T-cell (primary cell): ENCODE measurements around the gene ZNF581. TPM values are rescaled to one million over a fixed set of nuclear protein-coding genes. Genes with fewer than 3 reads are reported as not detected.
A peak's percentile ranks its signal among the peaks of the same experiment; 100 is the strongest.

Source experiments
- ATAC-seq, 4 experiments: fragments of 200-7000 bp in 3 of 4; fragments of 150-1000 bp in 1 of 4; cut with Tn5 transposase; replicated peaks in 1 of 4; 1 replicate in 3 of 4; 2 replicates in 1 of 4; pipeline ENCODE4 v1.10.0; 2021; ENCODE audit warnings: moderate library complexity in 3 of 4, mild to moderate bottlenecking in 2 of 4, moderate number of reproducible peaks in 1 of 4
- CTCF ChIA-PET, 2 donors: fragments of 300-600 bp; sonication (Branson Sonifier 250); formaldehyde crosslinking; loops; one replicate each; lab custom pipeline; 2022; ENCODE audit warnings: antibody characterized with exemption in 2 of 2; lab: Charles Lee
- POLR2A ChIA-PET, 2 donors: fragments of 300-600 bp; sonication (Branson Sonifier 250); formaldehyde crosslinking; loops; one replicate each; lab custom pipeline; 2022; ENCODE audit warnings: antibody characterized with exemption in 2 of 2; lab: Charles Lee
- DNase-seq, 35 experiments: peaks; one replicate each; pipeline versions ENCODE4 v3.0.0 to v3.0.0-alpha.2; 2013 to 2023
- H3K27ac ChIP-seq: one replicate; pipeline ENCODE4 v1.5.1; 2013; ENCODE audit warnings: low read length
- H3K27me3 ChIP-seq, 2 experiments: replicated peaks in 1 of 2; 1 replicate in 1 of 2; 2 replicates in 1 of 2; pipeline versions ENCODE4 v1.6.1 to v1.7.0; 2013; ENCODE audit warnings: low read length in 1 of 2, mixed read lengths in 1 of 2; ENCODE audit not compliant: control insufficient read depth in 2 of 2, insufficient read depth in 2 of 2; ENCODE audit errors: extremely low read depth in 1 of 2
- H3K36me3 ChIP-seq, 2 donors: 1 replicate in 1 of 2; 2 replicates in 1 of 2; pipeline versions ENCODE4 v1.6.1 to v1.7.0; 2013; ENCODE audit warnings: low read length in 1 of 2; ENCODE audit not compliant: control insufficient read depth in 2 of 2, insufficient read depth in 1 of 2; ENCODE audit errors: extremely low read depth in 1 of 2
- H3K4me1 ChIP-seq, 2 experiments: 1 replicate in 1 of 2; 2 replicates in 1 of 2; pipeline versions ENCODE4 v1.6.1 to v1.7.0; 2013; ENCODE audit warnings: low read length in 2 of 2, mixed read lengths in 1 of 2; ENCODE audit not compliant: insufficient read depth in 2 of 2, control insufficient read depth in 1 of 2; ENCODE audit errors: extremely low read depth in 1 of 2
- H3K4me3 ChIP-seq, 2 donors: 1 replicate in 1 of 2; 2 replicates in 1 of 2; pipeline versions ENCODE4 v1.5.1 to v1.7.0; 2013; ENCODE audit warnings: mild to moderate bottlenecking in 2 of 2, low read length in 1 of 2, moderate library complexity in 1 of 2; ENCODE audit not compliant: control insufficient read depth in 1 of 2; ENCODE audit errors: extremely low read depth in 1 of 2
- H3K9me3 ChIP-seq: 2 replicates; pipeline ENCODE4 v1.7.0; 2013
- H3K27ac Mint-ChIP-seq, 2 donors: one replicate each; pipeline ENCODE4 v1.8.0; 2020 to 2021; ENCODE audit warnings: mild to moderate bottlenecking in 2 of 2, mixed read lengths in 2 of 2
- H3K27me3 Mint-ChIP-seq, 2 donors: one replicate each; pipeline ENCODE4 v1.8.0; 2021 to 2022; ENCODE audit warnings: mixed read lengths in 2 of 2
- H3K36me3 Mint-ChIP-seq: one replicate; pipeline ENCODE4 v1.8.0; 2021; ENCODE audit warnings: mixed read lengths
- H3K4me1 Mint-ChIP-seq, 3 donors: one replicate each; pipeline ENCODE4 v1.8.0; 2020 to 2022; ENCODE audit warnings: mixed read lengths in 3 of 3, mild to moderate bottlenecking in 1 of 3
- H3K4me3 Mint-ChIP-seq, 3 donors: one replicate each; pipeline ENCODE4 v1.8.0; 2020 to 2022; ENCODE audit warnings: mild to moderate bottlenecking in 3 of 3, mixed read lengths in 3 of 3, moderate library complexity in 3 of 3
- H3K9me3 Mint-ChIP-seq, 3 donors: one replicate each; pipeline ENCODE4 v1.8.0; 2020 to 2022; ENCODE audit warnings: mixed read lengths in 3 of 3
- WGBS: methylation state at CpG from one replicate; pipeline ENCODE4 v1.1.5; 2013; ENCODE audit warnings: missing lambda C conversion rate; ENCODE audit not compliant: insufficient coverage; 5-methylcytosine and 5-hydroxymethylcytosine counted together
- total RNA-seq, 35 experiments: library from RNA in 6 of 35; stranded (reverse) in 6 of 35; fragments of 120-200 nt in 1 of 35; gene quantifications; one replicate each; pipeline versions ENCODE4 v1.2.1 to v1.2.4 and lab custom pipeline; 2013 to 2026

Gene ZNF581
- total RNA-seq, 5 donors from 2014 or later (not counting 1 experiment from before 2014, with no cell fraction given), result 26.4 to 38.7 (median 31.9) TPM

GRCh38 chr19:55602104-55603001 lies 41.1 kb upstream of the ZNF581 start:
- H3K4me3 Mint-ChIP-seq, result peak overlapping the region in 1 of 3 donors; percentile 80

GRCh38 chr19:55603115-55603514 lies 40.3 kb upstream of the ZNF581 start:
- DNase-seq (no peak), ATAC-seq (no peak)
- H3K27ac Mint-ChIP-seq, result no peak overlapping the region
- Histone ChIP-seq H3K4me1 (peaks cover 17 to 55% of the 10 kb centered on the region in 2 experiments), H3K36me3 (no peaks in the 10 kb centered on the region), H3K4me3 (no peak overlapping the region), H3K27ac (no peak overlapping the region), H3K27me3 (no peaks in the 10 kb centered on the region), H3K9me3 (no peaks in the 10 kb centered on the region)
- H3K9me3 Mint-ChIP-seq, result peaks cover 0 to 3% (median 0%) of the 10 kb centered on the region in 3 donors
- H3K36me3 Mint-ChIP-seq, result peaks cover 9% of the 10 kb centered on the region
- no peaks in the 10 kb centered on the region for H3K27me3 Mint-ChIP-seq
- 96% methylated on average over 15 of the region's 21 CpGs for WGBS
- POLR2A ChIA-PET, result no interaction called here
- CTCF ChIA-PET, result no interaction called here
- peak overlapping the region in 2 of 3 donors; percentile 56 to 86 for H3K4me3 Mint-ChIP-seq
- H3K4me1 Mint-ChIP-seq, result peaks cover 49 to 64% (median 51%) of the 10 kb centered on the region in 3 donors

More at GRCh38 chr19:55602104-55603001, 41.1 kb upstream of the ZNF581 start:
- WGBS, result 98% methylated on average over 52 of the region's 60 CpGs
- ATAC-seq (no peak), DNase-seq (no peak)
- H3K27me3 Mint-ChIP-seq, result no peaks in the 10 kb centered on the region
- peaks cover 0 to 3% (median 0%) of the 10 kb centered on the region in 3 donors for H3K9me3 Mint-ChIP-seq
- Histone ChIP-seq H3K4me3 (no peak overlapping the region), H3K4me1 (peaks cover 17 to 53% of the 10 kb centered on the region in 2 experiments), H3K9me3 (no peaks in the 10 kb centered on the region), H3K27me3 (no peaks in the 10 kb centered on the region), H3K27ac (no peak overlapping the region), H3K36me3 (peaks cover 0 to 7% of the 10 kb centered on the region in 2 donors)
- ChIA-PET POLR2A (interaction anchor here in 1 of 2 donors (0.7 kb wide), 1 partner anchor 125 kb away, joined by 3 read pairs; no protein-coding TSS in a partner anchor), CTCF (interaction anchor here in 1 of 2 donors (0.9 kb wide), 1 partner anchor 88 kb away, joined by 3 read pairs; no protein-coding TSS in a partner anchor)
- H3K4me1 Mint-ChIP-seq, result peaks cover 42 to 59% (median 44%) of the 10 kb centered on the region in 3 donors
- peak overlapping the region in 1 of 2 donors; percentile 84 for H3K27ac Mint-ChIP-seq
- peaks cover 7% of the 10 kb centered on the region for H3K36me3 Mint-ChIP-seq

GRCh38 chr19:55603581-55604292 lies 39.7 kb upstream of the ZNF581 start:
- no peak for DNase-seq
- no peak overlapping the region for H3K27ac ChIP-seq

GRCh38 chr19:55605207-55605636 lies 38.2 kb upstream of the ZNF581 start:
- ChIA-PET POLR2A (interaction anchor here (0.5 to 0.7 kb wide), 2 partner anchors 19 to 59 kb away, joined by 3 to 4 read pairs; partner anchors contain the start of gene ZNF784 (in 1 of the 2)), CTCF (interaction anchor here in 1 of 2 donors (0.6 to 2.9 kb wide), 8 partner anchors 18 to 144 kb away, joined by 3 to 42 read pairs (median 4); partner anchors contain the start of genes ISOC2 and ZNF784)
- ATAC-seq, result peak; percentile 72 to 80 (median 77)

More at GRCh38 chr19:55603581-55604292, 39.7 kb upstream of the ZNF581 start:
- H3K4me1 ChIP-seq, result peaks cover 17 to 52% of the 10 kb centered on the region in 2 experiments
- no peaks in the 10 kb centered on the region for H3K27me3 ChIP-seq
- ChIA-PET POLR2A (interaction anchor here in 1 of 2 donors (0.7 kb wide), 1 partner anchor 349 kb away, joined by 3 read pairs; no protein-coding TSS in a partner anchor), CTCF (no interaction called here)
- ATAC-seq, result no peak
- Mint-ChIP-seq H3K36me3 (peaks cover 9% of the 10 kb centered on the region), H3K9me3 (peaks cover 0 to under 1% (median 0%) of the 10 kb centered on the region in 3 donors), H3K4me3 (peak overlapping the region; percentile 56 to 86 (median 78)), H3K27me3 (no peaks in the 10 kb centered on the region), H3K27ac (no peak overlapping the region), H3K4me1 (peaks cover 51 to 64% (median 51%) of the 10 kb centered on the region in 3 donors)
- 93% methylated on average over 18 of the region's 22 CpGs for WGBS
- no peaks in the 10 kb centered on the region for H3K9me3 ChIP-seq
- peaks cover 0 to 2% of the 10 kb centered on the region in 2 donors for H3K36me3 ChIP-seq
- no peak overlapping the region for H3K4me3 ChIP-seq

GRCh38 chr19:55605637-55606470 lies 37.6 kb upstream of the ZNF581 start, which contains the start of gene ZNF865:
Gene ZNF865, plus strand, starts transcription at chr19:55605647. Its CDS starts 7,972 bp downstream, at chr19:55613619.
- ChIA-PET POLR2A (interaction anchor here (0.5 to 0.8 kb wide), 3 partner anchors 18 to 60 kb away, joined by 3 to 4 read pairs (median 3); partner anchors contain the start of gene ZNF784 (in 1 of the 2)), CTCF (interaction anchor here (0.6 to 2.9 kb wide), 12 partner anchors 18 to 144 kb away, joined by 3 to 42 read pairs (median 4); partner anchors contain the start of genes ISOC2 (in 1 of the 2), U2AF2 (in 1 of the 2) and ZNF784 (in 1 of the 2))
- Mint-ChIP-seq H3K27me3 (no peaks in the 10 kb centered on the region), H3K4me1 (peaks cover 61 to 77% (median 65%) of the 10 kb centered on the region in 3 donors), H3K4me3 (peak within 1 kb of the TSS; percentile 86 to 90 (median 89)), H3K9me3 (no peaks in the 10 kb centered on the region), H3K36me3 (peaks cover 16% of the 10 kb centered on the region), H3K27ac (peak within 1 kb of the TSS; percentile 91 to 93)
- peak within 1 kb of the TSS; percentile 84 to 91 for H3K4me3 ChIP-seq
- DNase-seq (peak in 34 of 35 experiments; percentile 37 to 85 (median 58)), ATAC-seq (peak; percentile 34 to 42 (median 36))
- peak within 1 kb of the TSS; percentile 86 for H3K27ac ChIP-seq
- peaks cover 0 to 17% of the 10 kb centered on the region in 2 donors for H3K36me3 ChIP-seq
- H3K4me1 ChIP-seq, result peaks cover 16 to 53% of the 10 kb centered on the region in 2 experiments
- no peaks in the 10 kb centered on the region for H3K27me3 ChIP-seq
- H3K9me3 ChIP-seq, result no peaks in the 10 kb centered on the region
- under 1% methylated on average over 34 of the region's 44 CpGs for WGBS

More at GRCh38 chr19:55605207-55605636, 38.2 kb upstream of the ZNF581 start:
- Histone ChIP-seq H3K4me1 (peaks cover 17 to 53% of the 10 kb centered on the region in 2 experiments), H3K4me3 (peak overlapping the region; percentile 51 to 84), H3K27ac (peak overlapping the region; percentile 74), H3K36me3 (peaks cover 0 to 13% of the 10 kb centered on the region in 2 donors), H3K9me3 (no peaks in the 10 kb centered on the region), H3K27me3 (no peaks in the 10 kb centered on the region)
- Mint-ChIP-seq H3K4me3 (peak overlapping the region; percentile 78 to 86 (median 83)), H3K27me3 (no peaks in the 10 kb centered on the region), H3K9me3 (no peaks in the 10 kb centered on the region), H3K36me3 (peaks cover 16% of the 10 kb centered on the region), H3K4me1 (peaks cover 58 to 73% (median 61%) of the 10 kb centered on the region in 3 donors), H3K27ac (peak overlapping the region; percentile 88 to 91)
- DNase-seq, result peak; percentile 90 to 99 (median 96)
- WGBS, result 0% methylated on average over 25 of the region's 43 CpGs
